OCI-M2 (cell line): ENCODE results near the gene SLC35F3.
"Not testable (repeated sequence)": the region's sequence is repeated elsewhere in the genome, so short reads cannot be mapped to it uniquely, and the experiment has no call there.

ENCODE experiments used
- DNase-seq: peaks from one replicate; lab custom pipeline; 2025; ENCODE audit not compliant: unreplicated experiment; lab: John Stamatoyannopoulos, UW

Gene SLC35F3

DNA sequence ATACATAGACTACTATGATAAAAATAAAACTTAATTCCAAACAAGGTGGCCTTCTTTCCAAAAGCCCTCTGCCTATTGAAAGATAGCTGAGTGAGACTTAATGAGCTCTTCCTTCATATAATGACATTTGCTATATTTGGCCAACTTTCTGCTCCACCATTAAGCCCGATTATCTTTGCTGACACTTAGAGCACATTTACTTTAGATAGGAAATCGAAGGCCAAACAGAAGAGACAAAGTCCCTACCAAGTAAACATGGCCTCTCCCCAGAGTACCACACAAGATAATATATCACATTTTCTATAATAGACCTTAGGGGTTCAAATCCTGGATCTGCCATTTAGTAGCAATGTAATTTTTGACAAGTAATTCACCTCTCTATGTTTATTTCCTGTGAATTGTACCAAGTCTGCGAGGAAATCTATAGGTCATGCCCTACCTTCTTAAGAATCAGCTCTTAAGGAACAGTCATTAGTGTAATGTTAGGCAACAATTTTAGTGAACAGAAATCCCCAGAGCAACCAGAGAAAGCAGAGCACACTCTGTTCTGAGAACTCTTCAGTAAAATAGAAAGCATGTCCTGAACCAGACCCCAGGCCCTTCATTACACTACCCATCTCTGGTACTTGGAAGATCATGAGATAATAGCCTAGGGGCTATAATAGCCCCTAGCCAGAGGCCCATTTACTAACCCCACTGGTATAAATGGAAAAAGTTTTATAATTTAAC, 451.5 kb downstream of the SLC35F3 start:
- no peak for DNase-seq

DNA sequence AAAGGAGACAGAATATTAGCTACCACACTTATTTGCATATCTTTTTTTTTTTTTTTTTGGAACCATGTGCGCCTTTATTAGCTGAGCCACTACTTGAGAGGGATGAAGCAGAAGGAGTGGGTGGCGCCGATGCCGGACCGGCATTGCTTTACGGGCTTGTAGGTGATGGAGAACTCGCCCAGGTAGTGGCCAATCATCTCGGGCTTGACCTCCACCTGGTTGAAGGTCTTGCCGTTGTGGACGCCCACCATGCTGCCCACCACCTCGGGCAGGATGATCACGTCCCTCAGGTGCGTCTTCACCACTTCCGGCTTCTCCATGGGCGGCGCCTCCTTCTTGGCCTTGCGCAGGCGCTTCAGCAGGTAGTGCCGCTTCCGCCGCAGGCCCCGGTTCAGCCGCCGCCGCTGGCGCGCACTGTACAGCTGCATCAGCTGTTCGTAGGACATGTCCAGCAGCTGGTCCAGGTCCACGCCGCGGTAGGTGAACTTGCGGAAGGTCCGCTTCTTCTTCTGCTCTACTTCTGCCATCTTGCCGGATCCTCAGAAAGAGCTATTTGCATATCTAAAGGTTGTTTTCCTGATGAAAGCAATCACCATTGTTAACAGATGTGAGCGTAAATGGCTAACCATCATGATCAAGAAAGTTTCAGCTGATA, 452.3 kb downstream of the SLC35F3 start:
- not testable (repeated sequence) for DNase-seq

DNA sequence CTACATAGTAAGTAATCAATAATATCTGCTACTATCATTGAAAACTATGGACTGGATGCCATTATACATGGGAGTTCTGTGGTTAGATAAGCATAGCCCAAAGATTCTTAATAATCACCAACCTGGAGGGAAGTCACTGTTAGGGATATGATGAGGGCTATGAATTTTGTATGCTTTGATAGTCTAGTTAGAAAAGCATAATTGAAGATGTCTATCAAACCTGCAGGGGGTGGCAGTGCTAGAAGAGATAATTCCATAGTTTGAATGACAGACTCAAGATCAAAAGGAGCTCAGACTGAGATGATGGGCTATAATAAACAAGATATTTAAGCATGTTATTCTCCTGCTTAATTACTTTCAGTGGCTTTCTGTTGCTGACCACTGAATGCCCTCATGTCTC, 453.4 kb downstream of the SLC35F3 start:
- DNase-seq, result no peak

DNA sequence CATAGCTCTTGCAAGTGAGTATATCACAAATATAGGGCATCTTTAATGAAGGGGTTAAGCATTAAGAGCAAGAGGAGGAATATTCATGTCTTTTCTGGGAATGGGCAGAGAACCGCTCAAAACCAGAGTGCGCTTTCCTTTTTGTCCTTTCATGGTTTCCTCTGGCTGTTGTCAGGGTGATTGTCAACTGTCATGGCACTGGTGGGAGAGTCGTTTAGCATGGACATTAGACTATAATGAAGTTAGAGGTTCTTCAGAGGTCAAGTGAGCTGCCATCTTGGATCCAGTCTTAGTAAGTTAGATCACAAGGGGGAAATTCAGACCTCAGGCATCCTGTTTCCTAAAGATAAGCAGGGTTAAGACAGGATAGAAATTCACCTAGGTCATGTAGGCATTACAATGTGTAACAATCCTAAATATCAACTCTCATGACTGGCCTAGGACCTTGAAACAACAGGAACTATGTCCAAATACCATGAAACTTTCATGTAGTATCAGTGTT, 456.7 kb downstream of the SLC35F3 start:
- DNase-seq, result no peak

DNA sequence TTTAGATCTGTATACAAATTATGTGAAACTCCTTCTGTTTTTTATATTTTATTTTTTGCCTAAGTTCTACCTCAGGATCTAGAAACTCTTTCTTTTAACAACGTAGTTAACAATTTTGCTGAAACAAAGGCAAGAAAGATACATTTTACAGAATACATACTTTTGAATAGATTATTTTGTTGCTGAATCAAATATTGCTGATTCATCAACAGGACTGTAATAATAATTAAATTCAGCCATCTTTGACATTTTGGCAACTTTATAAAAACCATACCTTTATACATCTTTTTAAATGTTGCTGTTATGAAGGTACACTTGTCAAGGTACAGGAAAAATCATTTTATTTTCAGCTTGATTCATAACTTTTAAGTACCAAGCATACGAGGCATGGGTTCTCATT, 458.1 kb downstream of the SLC35F3 start:
- no peak for DNase-seq

DNA sequence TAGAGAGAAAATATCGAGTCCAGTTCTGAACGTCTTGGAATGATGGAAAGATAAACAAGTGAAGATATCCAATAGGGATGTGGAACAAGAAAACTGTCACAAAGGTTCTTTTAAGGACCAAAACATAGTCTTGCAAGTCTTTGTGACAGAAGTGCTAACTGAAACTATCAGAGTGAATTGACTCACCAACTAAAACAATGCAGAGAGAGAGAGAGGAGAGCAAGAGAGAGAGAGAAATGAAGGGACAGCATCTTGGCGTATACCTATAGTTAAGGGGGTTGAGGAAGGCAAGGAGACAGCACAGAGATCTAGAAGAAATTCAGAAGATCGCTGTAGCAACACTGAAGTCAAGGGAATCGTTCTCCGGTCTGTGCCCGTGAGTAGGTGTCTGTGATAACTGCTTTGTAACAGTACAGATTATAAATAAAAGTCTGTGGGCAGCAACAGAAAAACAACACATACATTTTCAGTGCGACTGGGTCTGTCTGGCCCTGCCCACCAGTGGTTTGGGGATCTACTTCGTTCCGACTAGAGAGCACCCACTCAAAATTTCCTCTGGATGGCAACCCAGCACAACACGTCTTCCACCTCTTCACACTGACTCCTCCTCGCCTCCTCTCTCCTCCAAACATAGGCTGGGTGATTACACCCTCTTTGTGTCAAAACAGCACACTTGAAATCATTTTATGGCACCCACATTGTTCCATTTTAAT, 464.0 kb downstream of the SLC35F3 start:
- DNase-seq, result no peak

DNA sequence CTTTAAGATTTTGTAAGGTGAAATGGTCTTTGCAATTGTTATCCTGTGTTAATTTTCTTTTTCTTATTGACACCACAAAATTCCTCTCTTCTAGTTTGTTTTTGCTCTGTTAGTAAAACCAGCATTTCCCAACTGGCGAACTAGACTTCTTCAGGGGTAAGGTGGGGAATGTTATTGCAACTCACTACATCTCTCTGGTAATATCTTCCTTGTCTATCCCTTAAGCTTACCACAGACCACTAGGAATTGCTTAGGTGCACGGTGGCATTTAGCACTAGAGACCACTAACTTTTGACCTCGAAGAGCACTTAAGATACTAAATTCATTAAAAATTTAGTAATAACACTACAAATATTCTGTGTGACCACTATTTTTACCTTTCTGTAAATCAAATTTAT, 464.6 kb downstream of the SLC35F3 start:
- no peak for DNase-seq

DNA sequence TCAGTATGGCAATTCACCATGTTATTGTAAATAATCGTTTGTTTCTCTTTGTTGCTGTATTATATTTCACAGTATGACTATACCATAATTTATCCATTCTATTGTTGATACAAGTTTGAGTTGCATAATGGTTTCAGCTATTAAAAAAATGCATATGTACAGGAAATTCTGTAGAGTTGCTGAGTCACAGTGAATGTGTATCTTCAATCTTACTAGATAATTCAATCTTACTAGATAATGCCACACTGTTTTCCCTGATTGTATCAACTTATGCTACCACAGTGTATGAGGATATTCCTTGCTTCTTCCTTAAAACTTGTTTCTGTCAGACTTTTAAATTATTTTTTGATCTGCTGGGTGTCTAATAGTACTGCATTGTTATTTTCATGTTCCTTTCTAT, 465.3 kb downstream of the SLC35F3 start:
- no peak for DNase-seq

DNA sequence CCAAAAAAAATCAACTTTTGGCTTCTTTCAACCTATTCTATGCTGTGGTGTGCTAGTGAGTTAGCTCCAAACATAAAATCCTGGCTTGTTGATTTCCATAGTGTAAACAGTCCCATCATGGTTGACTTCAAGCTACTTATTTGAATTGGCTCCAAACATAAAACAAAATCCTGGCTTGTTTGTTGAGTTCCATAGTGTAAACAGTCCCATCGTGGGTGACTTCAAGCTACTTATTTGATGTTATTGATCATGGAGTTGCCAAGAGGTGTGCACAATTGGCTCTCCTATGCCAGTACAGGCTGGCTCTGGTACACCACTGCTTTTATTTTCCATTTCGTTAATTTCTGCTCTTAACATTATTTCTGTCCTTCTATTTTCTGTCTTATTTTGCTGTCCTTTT, 466.9 kb downstream of the SLC35F3 start:
- no peak for DNase-seq

DNA sequence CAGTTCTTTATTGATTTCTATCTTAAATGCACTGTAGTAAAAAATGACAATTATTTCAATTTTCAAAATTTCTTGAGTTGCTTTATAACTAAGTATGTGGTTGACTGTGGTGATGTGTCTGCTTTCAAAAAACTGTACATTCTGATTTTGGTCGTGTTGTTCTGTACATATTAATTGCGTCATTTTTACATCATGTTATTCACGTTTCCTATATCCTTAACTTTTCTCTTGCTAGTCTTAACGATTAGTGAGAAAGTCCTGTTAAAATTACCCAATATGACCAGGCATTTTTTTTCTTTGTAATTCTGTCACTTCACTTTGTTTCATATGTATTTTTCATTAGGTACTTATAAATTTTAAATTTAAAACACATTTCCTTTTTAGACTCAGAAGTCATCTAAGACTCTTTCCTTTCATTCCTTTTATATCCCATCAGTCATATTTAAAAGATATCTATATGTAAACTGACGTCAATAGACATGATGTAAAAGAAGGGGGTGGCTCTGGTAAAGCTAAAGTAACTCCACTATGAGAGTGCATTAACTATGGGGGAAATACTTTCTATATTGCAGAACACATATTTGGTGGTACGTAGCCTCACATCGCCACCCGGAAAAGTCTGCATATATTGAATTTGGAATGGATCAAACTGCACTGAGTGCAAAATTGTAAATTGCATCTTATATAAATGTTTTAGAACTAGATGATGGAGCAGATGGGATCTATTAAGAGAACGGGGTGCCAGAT, 467.7 kb downstream of the SLC35F3 start:
- no peak for DNase-seq

DNA sequence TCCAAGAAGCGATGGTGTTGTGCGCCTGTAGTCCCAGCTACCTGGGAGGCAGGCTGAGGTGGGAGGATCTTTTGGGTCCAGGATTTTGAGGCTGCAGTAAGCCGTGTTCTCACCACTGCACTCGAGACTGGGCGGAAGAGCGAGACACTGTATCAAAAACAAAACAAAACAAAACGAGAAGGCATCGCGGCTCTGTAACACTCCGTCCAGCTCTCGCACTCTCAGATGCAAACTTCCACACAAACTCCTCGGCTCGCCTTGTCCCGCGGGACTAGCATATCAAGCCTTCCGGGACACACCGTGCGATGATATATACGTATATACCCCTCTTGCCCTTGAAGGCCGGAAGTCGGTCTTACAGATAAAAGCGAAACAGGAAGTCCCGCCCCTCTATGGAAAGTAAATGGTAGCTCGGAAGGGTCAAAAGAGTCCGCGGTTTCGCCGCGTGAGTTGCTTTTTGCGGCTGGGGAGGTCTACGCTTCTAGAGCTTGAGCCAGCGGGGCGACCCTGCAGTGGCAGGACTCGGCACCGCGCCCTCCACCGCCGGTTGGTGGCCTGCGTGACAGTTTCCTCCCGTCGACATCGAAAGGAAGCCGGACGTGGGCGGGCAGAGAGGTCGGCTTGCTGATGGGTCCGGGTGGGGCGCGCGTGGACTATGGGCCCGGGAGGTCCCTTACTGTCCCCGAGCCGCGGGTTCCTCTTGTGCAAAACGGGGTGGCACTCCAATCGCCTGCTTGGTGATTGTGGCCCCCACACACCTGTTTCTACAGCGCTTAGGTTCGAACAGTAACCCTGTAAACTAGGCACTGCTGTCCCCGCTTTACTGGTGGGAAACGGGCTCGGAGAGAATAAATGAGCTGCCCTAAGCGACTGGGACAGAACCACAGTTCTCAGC, 468.8 kb downstream of the SLC35F3 start, which contains the start of gene COA6:
COA6 (plus strand) TSS at position 393 of the 895 bp plus-strand sequence; CDS start at position 404, 11 bp downstream.
- DNase-seq, result peak; percentile 56

DNA sequence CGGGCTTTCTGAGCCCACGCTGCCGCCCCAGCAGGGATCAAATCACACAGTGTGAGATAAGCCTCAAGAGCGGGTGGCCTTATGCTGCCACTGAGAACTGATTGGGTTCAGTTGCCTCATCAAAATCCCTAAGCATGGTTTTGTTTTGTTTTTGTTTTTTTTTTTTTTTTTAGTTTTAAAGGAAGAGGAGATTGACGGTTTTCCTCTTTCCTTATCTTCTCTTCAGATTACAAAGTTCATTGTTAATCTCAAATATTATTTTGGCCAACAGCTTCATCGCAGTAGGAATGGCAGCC, 469.4 kb downstream of the SLC35F3 start:
- DNase-seq, result no peak
